Liver (tissue), 9 donors: Measurements from ENCODE around the gene CCDC69. TPM values are rescaled to one million over a fixed set of nuclear protein-coding genes. Genes with fewer than 3 reads are reported as not detected.

Experiments
- DNase-seq: peaks from one replicate; pipeline ENCODE4 v3.0.0-alpha.2; 2017; ENCODE audit warnings: low spot score
- H3K27ac ChIP-seq, 2 donors: one replicate each; pipeline ENCODE4 v1.7.0; 2013; ENCODE audit warnings: inconsistent platforms in 2 of 2, low read length in 2 of 2, control low read depth in 1 of 2, low read depth in 1 of 2, mild to moderate bottlenecking in 1 of 2
- H3K27me3 ChIP-seq, 4 donors: one replicate each; pipeline versions ENCODE4 v1.6.1 to v1.7.0; 2013; ENCODE audit warnings: low read length in 3 of 4, inconsistent platforms in 1 of 4, mild to moderate bottlenecking in 1 of 4, moderate library complexity in 1 of 4; ENCODE audit not compliant: control insufficient read depth in 4 of 4, insufficient read depth in 4 of 4
- H3K36me3 ChIP-seq, 4 donors: one replicate each; pipeline versions ENCODE4 v1.6.1 to v1.7.0; 2013; ENCODE audit warnings: low read length in 3 of 4, mild to moderate bottlenecking in 3 of 4, low read depth in 1 of 4, moderate library complexity in 1 of 4; ENCODE audit not compliant: control insufficient read depth in 4 of 4, insufficient read depth in 3 of 4
- H3K4me1 ChIP-seq, 4 donors: one replicate each; pipeline versions ENCODE4 v1.6.1 to v1.7.0; 2013; ENCODE audit warnings: low read length in 3 of 4, mild to moderate bottlenecking in 3 of 4, moderate library complexity in 1 of 4; ENCODE audit not compliant: control insufficient read depth in 4 of 4, insufficient read depth in 4 of 4
- H3K4me3 ChIP-seq, 3 donors: one replicate each; pipeline versions ENCODE4 v1.6.1 to v1.7.0; 2013; ENCODE audit warnings: low read length in 3 of 3, control low read depth in 1 of 3, low read depth in 1 of 3, mild to moderate bottlenecking in 1 of 3
- H3K9ac ChIP-seq, 2 donors: one replicate each; pipeline ENCODE4 v1.7.0; 2013; ENCODE audit warnings: low read length in 2 of 2, mild to moderate bottlenecking in 2 of 2, moderate library complexity in 2 of 2, control low read depth in 1 of 2, low read depth in 1 of 2
- H3K9me3 ChIP-seq, 4 donors: one replicate each; pipeline versions ENCODE4 v1.6.1 to v1.7.0; 2013; ENCODE audit warnings: low read length in 3 of 4; ENCODE audit not compliant: control insufficient read depth in 4 of 4
- EGR1 ChIP-seq, 2 donors: IDR thresholded peaks; 2 replicates each; pipeline ENCODE4 v1.6.1; 2016 to 2018; ENCODE audit warnings: antibody characterized with exemption in 2 of 2, low read depth in 2 of 2
- FOXA1 ChIP-seq: IDR thresholded peaks from 2 replicates; pipeline ENCODE4 v1.6.1; 2016; ENCODE audit warnings: antibody characterized with exemption
- FOXA2 ChIP-seq: IDR thresholded peaks from 2 replicates; pipeline ENCODE4 v1.6.1; 2016; ENCODE audit warnings: antibody characterized with exemption
- GABPA ChIP-seq, 2 donors: IDR thresholded peaks in 1 of 2; conservative IDR thresholded peaks in 1 of 2; 2 replicates each; pipeline ENCODE4 v1.6.1; 2016; ENCODE audit warnings: antibody characterized with exemption in 2 of 2, mild to moderate bottlenecking in 1 of 2, moderate library complexity in 1 of 2
- HNF4A ChIP-seq, 2 donors: conservative IDR thresholded peaks; 2 replicates each; pipeline ENCODE4 v1.6.1; 2016; ENCODE audit warnings: antibody characterized with exemption in 2 of 2, mild to moderate bottlenecking in 2 of 2
- HNF4G ChIP-seq: IDR thresholded peaks from 2 replicates; pipeline ENCODE4 v1.6.1; 2016; ENCODE audit warnings: antibody characterized with exemption
- JUND ChIP-seq, 2 donors: IDR thresholded peaks; 2 replicates each; pipeline ENCODE4 v1.6.1; 2016; ENCODE audit warnings: antibody characterized with exemption in 2 of 2
- NR2F2 ChIP-seq: IDR thresholded peaks from 2 replicates; pipeline ENCODE4 v1.6.1; 2016; ENCODE audit warnings: antibody characterized with exemption
- RAD21 ChIP-seq, 2 donors: IDR thresholded peaks; 2 replicates each; pipeline ENCODE4 v1.6.1; 2016; ENCODE audit warnings: antibody characterized with exemption in 2 of 2, mild to moderate bottlenecking in 2 of 2
- RXRA ChIP-seq, 2 donors: IDR thresholded peaks; 2 replicates each; pipeline ENCODE4 v1.6.1; 2017 to 2018; ENCODE audit warnings: antibody characterized with exemption in 2 of 2, mild to moderate bottlenecking in 1 of 2
- SP1 ChIP-seq: IDR thresholded peaks from 2 replicates; pipeline ENCODE4 v1.6.1; 2018; ENCODE audit warnings: antibody characterized with exemption, mild to moderate bottlenecking
- TAF1 ChIP-seq: conservative IDR thresholded peaks from 2 replicates; pipeline ENCODE4 v1.6.1; 2016; ENCODE audit warnings: antibody characterized with exemption, mild to moderate bottlenecking
- YY1 ChIP-seq: IDR thresholded peaks from 2 replicates; pipeline ENCODE4 v1.6.1; 2016; ENCODE audit warnings: antibody characterized with exemption, mild to moderate bottlenecking
- ZBTB33 ChIP-seq: IDR thresholded peaks from 2 replicates; pipeline ENCODE4 v1.6.1; 2016; ENCODE audit warnings: antibody characterized with exemption
- WGBS: extraction: QIAGEN DNeasy Blood & Tissue Kit; methylation state at CpG from one replicate; pipeline ENCODE4 v1.1.7; 2013; 5-methylcytosine and 5-hydroxymethylcytosine counted together
- polyA plus RNA-seq, 2 donors: library from polyadenylated mRNA; stranded (reverse) in 1 of 2; unstranded in 1 of 2; fragments of 200-250 nt in 1 of 2; fragments of >200 nt in 1 of 2; fragmentation: Nextera tagmentation in 1 of 2; extraction: Ambion mirVana in 1 of 2; gene quantifications; one replicate each; pipeline versions ENCODE4 v1.2.1 to v1.2.3, GENCODE V29; 2013 to 2015
- total RNA-seq, 2 donors: library from RNA; depleted of rRNA; stranded (reverse); fragments of >200 nt; gene quantifications; one replicate each; pipeline ENCODE4 v1.2.3, GENCODE V29; 2014
- TF ChIP-seq, protein P1 (sequence below): fragments of 150-350 bp; IDR thresholded peaks from 2 replicates; pipeline ENCODE4 v1.5.1; 2017; ENCODE audit warnings: improper control_type of control experiment, low read depth, low read length; ENCODE audit not compliant: missing input control
- TF ChIP-seq, protein P2 (sequence below): IDR thresholded peaks from 2 replicates; pipeline ENCODE4 v1.6.1; 2016; ENCODE audit warnings: antibody characterized with exemption, mild to moderate bottlenecking
- TF ChIP-seq, protein P3 (sequence below): IDR thresholded peaks from 2 replicates; pipeline ENCODE4 v1.6.1; 2016; ENCODE audit warnings: antibody characterized with exemption
- TF ChIP-seq, protein P4 (sequence below): IDR thresholded peaks from 2 replicates; pipeline ENCODE4 v1.6.1; 2016; ENCODE audit warnings: antibody characterized with exemption
- donor health status: healthy.
- donor health status: healthy.
- donor health status: healthy.
- donor health status: healthy.
- donor health status: healthy.

Gene CCDC69
- total and polyA plus RNA-seq, 4 donors, result 11.9 to 28.6 (median 18.0) TPM

- Histone ChIP-seq H3K4me3 (no peak overlapping the region), H3K36me3 (peaks cover 5 to 16% (median 7%) of the 10 kb centered on the region in 4 donors), H3K9ac (no peak overlapping the region), H3K9me3 (no peaks in the 10 kb centered on the region), H3K4me1 (no peaks in the 10 kb centered on the region), H3K27me3 (no peaks in the 10 kb centered on the region), H3K27ac (no peak overlapping the region)
- no peak for DNase-seq
- TF ChIP-seq, protein P1, sequence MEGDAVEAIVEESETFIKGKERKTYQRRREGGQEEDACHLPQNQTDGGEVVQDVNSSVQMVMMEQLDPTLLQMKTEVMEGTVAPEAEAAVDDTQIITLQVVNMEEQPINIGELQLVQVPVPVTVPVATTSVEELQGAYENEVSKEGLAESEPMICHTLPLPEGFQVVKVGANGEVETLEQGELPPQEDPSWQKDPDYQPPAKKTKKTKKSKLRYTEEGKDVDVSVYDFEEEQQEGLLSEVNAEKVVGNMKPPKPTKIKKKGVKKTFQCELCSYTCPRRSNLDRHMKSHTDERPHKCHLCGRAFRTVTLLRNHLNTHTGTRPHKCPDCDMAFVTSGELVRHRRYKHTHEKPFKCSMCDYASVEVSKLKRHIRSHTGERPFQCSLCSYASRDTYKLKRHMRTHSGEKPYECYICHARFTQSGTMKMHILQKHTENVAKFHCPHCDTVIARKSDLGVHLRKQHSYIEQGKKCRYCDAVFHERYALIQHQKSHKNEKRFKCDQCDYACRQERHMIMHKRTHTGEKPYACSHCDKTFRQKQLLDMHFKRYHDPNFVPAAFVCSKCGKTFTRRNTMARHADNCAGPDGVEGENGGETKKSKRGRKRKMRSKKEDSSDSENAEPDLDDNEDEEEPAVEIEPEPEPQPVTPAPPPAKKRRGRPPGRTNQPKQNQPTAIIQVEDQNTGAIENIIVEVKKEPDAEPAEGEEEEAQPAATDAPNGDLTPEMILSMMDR, result no peak
- TF ChIP-seq SP1 (no peak), HNF4G (no peak), NR2F2 (no peak), GABPA (IDR thresholded peaks at IDR 0.05 in 1 of 2, conservative IDR thresholded peaks at IDR 0.05 in 1 of 2) (no peak), RXRA (IDR thresholded peaks at IDR 0.05) (no peak), FOXA2 (no peak), FOXA1 (no peak), TAF1 (no peak), ZBTB33 (no peak), HNF4A (conservative IDR thresholded peaks at IDR 0.05) (no peak), EGR1 (IDR thresholded peaks at IDR 0.05; ENCODE audit: low read depth in 2 of 2) (no peak), YY1 (no peak), JUND (IDR thresholded peaks at IDR 0.05) (no peak), RAD21 (IDR thresholded peaks at IDR 0.05) (no peak)
- TF ChIP-seq, protein P2, sequence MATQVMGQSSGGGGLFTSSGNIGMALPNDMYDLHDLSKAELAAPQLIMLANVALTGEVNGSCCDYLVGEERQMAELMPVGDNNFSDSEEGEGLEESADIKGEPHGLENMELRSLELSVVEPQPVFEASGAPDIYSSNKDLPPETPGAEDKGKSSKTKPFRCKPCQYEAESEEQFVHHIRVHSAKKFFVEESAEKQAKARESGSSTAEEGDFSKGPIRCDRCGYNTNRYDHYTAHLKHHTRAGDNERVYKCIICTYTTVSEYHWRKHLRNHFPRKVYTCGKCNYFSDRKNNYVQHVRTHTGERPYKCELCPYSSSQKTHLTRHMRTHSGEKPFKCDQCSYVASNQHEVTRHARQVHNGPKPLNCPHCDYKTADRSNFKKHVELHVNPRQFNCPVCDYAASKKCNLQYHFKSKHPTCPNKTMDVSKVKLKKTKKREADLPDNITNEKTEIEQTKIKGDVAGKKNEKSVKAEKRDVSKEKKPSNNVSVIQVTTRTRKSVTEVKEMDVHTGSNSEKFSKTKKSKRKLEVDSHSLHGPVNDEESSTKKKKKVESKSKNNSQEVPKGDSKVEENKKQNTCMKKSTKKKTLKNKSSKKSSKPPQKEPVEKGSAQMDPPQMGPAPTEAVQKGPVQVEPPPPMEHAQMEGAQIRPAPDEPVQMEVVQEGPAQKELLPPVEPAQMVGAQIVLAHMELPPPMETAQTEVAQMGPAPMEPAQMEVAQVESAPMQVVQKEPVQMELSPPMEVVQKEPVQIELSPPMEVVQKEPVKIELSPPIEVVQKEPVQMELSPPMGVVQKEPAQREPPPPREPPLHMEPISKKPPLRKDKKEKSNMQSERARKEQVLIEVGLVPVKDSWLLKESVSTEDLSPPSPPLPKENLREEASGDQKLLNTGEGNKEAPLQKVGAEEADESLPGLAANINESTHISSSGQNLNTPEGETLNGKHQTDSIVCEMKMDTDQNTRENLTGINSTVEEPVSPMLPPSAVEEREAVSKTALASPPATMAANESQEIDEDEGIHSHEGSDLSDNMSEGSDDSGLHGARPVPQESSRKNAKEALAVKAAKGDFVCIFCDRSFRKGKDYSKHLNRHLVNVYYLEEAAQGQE, result no peak
- TF ChIP-seq, protein P3, sequence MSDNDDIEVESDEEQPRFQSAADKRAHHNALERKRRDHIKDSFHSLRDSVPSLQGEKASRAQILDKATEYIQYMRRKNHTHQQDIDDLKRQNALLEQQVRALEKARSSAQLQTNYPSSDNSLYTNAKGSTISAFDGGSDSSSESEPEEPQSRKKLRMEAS, result no peak
- TF ChIP-seq, protein P4, sequence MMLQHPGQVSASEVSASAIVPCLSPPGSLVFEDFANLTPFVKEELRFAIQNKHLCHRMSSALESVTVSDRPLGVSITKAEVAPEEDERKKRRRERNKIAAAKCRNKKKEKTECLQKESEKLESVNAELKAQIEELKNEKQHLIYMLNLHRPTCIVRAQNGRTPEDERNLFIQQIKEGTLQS, result no peak
- 70% methylated on average over 1 of the region's 1 CpG for WGBS
Measured at GRCh38 chr5:151270599-151270998, 46.7 kb upstream of the CCDC69 start.
